ENCODE measurements around the gene JUNB.

GRCh38 chr19:12782174-12782423 is 9.2 kb upstream of the JUNB start:
- no peak for TF ChIP-seq CTCF (IDR thresholded peaks at IDR 0.05)
- no peak for TF ChIP-seq POLR2A (IDR thresholded peaks at IDR 0.05)
